H9 (cell line): ENCODE results near the gene LYPLA2. TPM values are rescaled to one million over a fixed set of nuclear protein-coding genes. Genes with fewer than 3 reads are reported as not detected.

ENCODE experiments used
- DNase-seq: peaks from one replicate; pipeline ENCODE4 v3.0.0-alpha.2; 2017
- H2AFZ ChIP-seq: one replicate; pipeline ENCODE4 v1.6.1; 2013; ENCODE audit warnings: mild to moderate bottlenecking, low read length, control low read depth, moderate library complexity
- H2AK5ac ChIP-seq: 2 replicates; pipeline ENCODE4 v1.6.1; 2013; ENCODE audit warnings: low read length, control low read depth, mixed read lengths; ENCODE audit not compliant: insufficient read length
- H2BK120ac ChIP-seq: one replicate; pipeline ENCODE4 v1.6.1; 2013; ENCODE audit warnings: low read depth, mild to moderate bottlenecking, low read length, control low read depth, inconsistent platforms; ENCODE audit not compliant: poor library complexity, severe bottlenecking
- H2BK12ac ChIP-seq: 2 replicates; pipeline ENCODE4 v1.6.1; 2013; ENCODE audit warnings: low read length, control low read depth, mixed read lengths, low read depth; ENCODE audit not compliant: insufficient read length
- H2BK15ac ChIP-seq: 2 replicates; pipeline ENCODE4 v1.6.1; 2013; ENCODE audit warnings: low read depth, low read length, control low read depth
- H2BK20ac ChIP-seq: one replicate; pipeline ENCODE4 v1.6.1; 2013; ENCODE audit warnings: low read depth, mild to moderate bottlenecking, low read length, control low read depth, inconsistent platforms; ENCODE audit not compliant: poor library complexity, severe bottlenecking
- H2BK5ac ChIP-seq: 2 replicates; pipeline ENCODE4 v1.6.1; 2013; ENCODE audit warnings: low read length, control low read depth, mixed read lengths; ENCODE audit not compliant: insufficient read length
- H3K14ac ChIP-seq: 2 replicates; pipeline ENCODE4 v1.6.1; 2013; ENCODE audit warnings: low read length, control low read depth; ENCODE audit not compliant: insufficient read depth
- H3K18ac ChIP-seq: 2 replicates; pipeline ENCODE4 v1.6.1; 2013; ENCODE audit warnings: low read depth, mild to moderate bottlenecking, mixed read lengths, low read length, control low read depth; ENCODE audit not compliant: insufficient read length
- H3K23ac ChIP-seq: 2 replicates; pipeline ENCODE4 v1.6.1; 2013; ENCODE audit warnings: low read length, control low read depth, mixed read lengths, low read depth; ENCODE audit not compliant: insufficient read length
- H3K23me2 ChIP-seq: 2 replicates; pipeline ENCODE4 v1.6.1; 2013; ENCODE audit warnings: low read depth, mild to moderate bottlenecking, mixed read lengths, low read length, control low read depth; ENCODE audit not compliant: insufficient read length, poor library complexity, severe bottlenecking
- H3K27ac ChIP-seq: 2 replicates; pipeline ENCODE4 v1.5.1; 2013; ENCODE audit warnings: low read length, control low read depth, mixed read lengths, low read depth; ENCODE audit not compliant: insufficient read length
- H3K27me3 ChIP-seq: 2 replicates; pipeline ENCODE4 v1.6.1; 2013; ENCODE audit warnings: low read length, control low read depth, inconsistent platforms; ENCODE audit not compliant: insufficient read depth
- H3K4ac ChIP-seq: 2 replicates; pipeline ENCODE4 v1.6.1; 2013; ENCODE audit warnings: low read depth, mild to moderate bottlenecking, control low read depth, inconsistent platforms, low read length, moderate library complexity
- H3K4me1 ChIP-seq: 2 replicates; pipeline ENCODE4 v1.6.1; 2013; ENCODE audit warnings: low read length, control low read depth, inconsistent platforms; ENCODE audit not compliant: insufficient read depth
- H3K4me2 ChIP-seq: 2 replicates; pipeline ENCODE4 v1.6.1; 2013; ENCODE audit warnings: low read length, control low read depth, mixed read lengths; ENCODE audit not compliant: insufficient read length, insufficient read depth
- H3K56ac ChIP-seq: 2 replicates; pipeline ENCODE4 v1.6.1; 2013; ENCODE audit warnings: low read depth, mild to moderate bottlenecking, mixed read lengths, low read length, control low read depth; ENCODE audit not compliant: insufficient read length
- H3K79me1 ChIP-seq: 2 replicates; pipeline ENCODE4 v1.6.1; 2013; ENCODE audit warnings: low read depth, mild to moderate bottlenecking, moderate library complexity, low read length, control low read depth, inconsistent platforms; ENCODE audit not compliant: insufficient read depth, poor library complexity, severe bottlenecking
- H3K79me2 ChIP-seq: 2 replicates; pipeline ENCODE4 v1.6.1; 2013; ENCODE audit warnings: low read length, control low read depth, inconsistent platforms; ENCODE audit not compliant: insufficient read depth
- H3K9ac ChIP-seq: 2 replicates; pipeline ENCODE4 v1.6.1; 2013; ENCODE audit warnings: low read length, control low read depth, mixed read lengths; ENCODE audit not compliant: insufficient read length; ENCODE audit errors: extremely low read depth
- H3K9me3 ChIP-seq: one replicate; pipeline ENCODE4 v1.6.1; 2013; ENCODE audit warnings: low read depth, low read length, inconsistent platforms; ENCODE audit not compliant: control insufficient read depth
- H3T11ph ChIP-seq: one replicate; pipeline ENCODE4 v1.6.1; 2013; ENCODE audit warnings: mild to moderate bottlenecking, low read length, control low read depth, inconsistent platforms
- H4K20me1 ChIP-seq: one replicate; pipeline ENCODE4 v1.6.1; 2013; ENCODE audit not compliant: control insufficient read depth, insufficient read length, insufficient read depth
- H4K5ac ChIP-seq: 2 replicates; pipeline ENCODE4 v1.6.1; 2013; ENCODE audit warnings: low read depth, mild to moderate bottlenecking, mixed read lengths, low read length, control low read depth; ENCODE audit not compliant: insufficient read length
- H4K8ac ChIP-seq: replicated peaks from 2 replicates; pipeline ENCODE4 v1.6.1; 2013; ENCODE audit warnings: low read length, control low read depth, mixed read lengths, low read depth; ENCODE audit not compliant: insufficient read length
- H4K91ac ChIP-seq: 2 replicates; pipeline ENCODE4 v1.6.1; 2013; ENCODE audit warnings: low read depth, mild to moderate bottlenecking, moderate library complexity, mixed read lengths, low read length, control low read depth; ENCODE audit not compliant: insufficient read length
- H3K27ac Mint-ChIP-seq, 3 experiments: 2 replicates in 2 of 3; 3 replicates in 1 of 3; pipeline ENCODE4 v1.8.0; 2020 to 2021; ENCODE audit warnings: mixed read lengths in 3 of 3, mild to moderate bottlenecking in 1 of 3, moderate library complexity in 1 of 3
- H3K27me3 Mint-ChIP-seq: 2 replicates; pipeline ENCODE4 v1.8.0; 2021; ENCODE audit warnings: low read depth, mild to moderate bottlenecking, moderate library complexity, mixed read lengths
- H3K36me3 Mint-ChIP-seq, 3 experiments: 2 replicates in 2 of 3; 3 replicates in 1 of 3; pipeline ENCODE4 v1.8.0; 2020 to 2021; ENCODE audit warnings: low read depth in 3 of 3, mixed read lengths in 3 of 3; ENCODE audit not compliant: insufficient read depth in 1 of 3
- H3K4me1 Mint-ChIP-seq, 2 experiments: 2 replicates each; pipeline ENCODE4 v1.8.0; 2020; ENCODE audit warnings: mixed read lengths in 2 of 2
- H3K4me3 Mint-ChIP-seq, 2 experiments: 2 replicates in 1 of 2; 3 replicates in 1 of 2; pipeline ENCODE4 v1.8.0; 2020 to 2021; ENCODE audit warnings: mild to moderate bottlenecking in 2 of 2, mixed read lengths in 2 of 2, moderate library complexity in 1 of 2
- H3K9me3 Mint-ChIP-seq, 2 experiments: 2 replicates in 1 of 2; 3 replicates in 1 of 2; pipeline ENCODE4 v1.8.0; 2020; ENCODE audit warnings: mild to moderate bottlenecking in 2 of 2, mixed read lengths in 2 of 2, moderate library complexity in 1 of 2
- CTCF ChIP-seq: fragments of 200-600 bp; sonication (generic); conservative IDR thresholded peaks from 3 replicates; pipeline ENCODE4 v1.8.0; 2021; ENCODE audit warnings: antibody characterized with exemption, mild to moderate bottlenecking
- WGBS: extraction: QIAGEN DNeasy Blood & Tissue Kit; methylation state at CpG from one replicate; pipeline ENCODE4 v1.1.7; 2013; ENCODE audit warnings: missing lambda C conversion rate, low lambda C conversion rate, mixed read lengths; ENCODE audit not compliant: insufficient read length; ENCODE audit errors: extremely low coverage; 5-methylcytosine and 5-hydroxymethylcytosine counted together
- total RNA-seq: library from RNA; stranded (reverse); gene quantifications from 2 replicates; pipeline ENCODE4 v1.2.1, GENCODE V29; 2021

Gene LYPLA2
- total RNA-seq, 1 experiment from 2014 or later: 118 TPM

GRCh38 chr1:23798662-23799142 is 7.8 kb downstream of the LYPLA2 start:
- Histone ChIP-seq H3K79me2 (no peaks in the 10 kb centered on the region), H3K27me3 (no peaks in the 10 kb centered on the region), H2AFZ (no peak overlapping the region), H3K56ac (no peak overlapping the region), H3T11ph (no peak overlapping the region), H4K5ac (no peak overlapping the region), H3K4me2 (no peak overlapping the region), H2BK20ac (no peak overlapping the region), H3K23me2 (peaks cover 11% of the 10 kb centered on the region), H4K20me1 (no peaks in the 10 kb centered on the region), H3K14ac (no peak overlapping the region), H3K4me1 (no peaks in the 10 kb centered on the region; the same call in 1 of the 2 replicates), H4K91ac (no peak overlapping the region), H3K23ac (no peak overlapping the region), H3K27ac (no peak overlapping the region), H3K79me1 (no peaks in the 10 kb centered on the region), H2BK15ac (no peak overlapping the region), H2AK5ac (no peak overlapping the region), H2BK12ac (no peak overlapping the region), H3K9me3 (no peaks in the 10 kb centered on the region), H3K9ac (no peak overlapping the region), H2BK120ac (no peak overlapping the region), H3K18ac (no peak overlapping the region), H4K8ac (no peak overlapping the region), H2BK5ac (no peak overlapping the region), H3K4ac (no peak overlapping the region)
- Mint-ChIP-seq H3K36me3 (peaks cover 4 to 37% (median 25%) of the 10 kb centered on the region in 3 experiments; a peak in 5 of 7 replicates), H3K27me3 (peaks cover 8% of the 10 kb centered on the region), H3K9me3 (no peaks in the 10 kb centered on the region), H3K27ac (peak overlapping the region in 1 of 3 experiments; percentile 68; a peak in 1 of 7 replicates), H3K4me3 (peak overlapping the region; percentile 90 to 91; a peak in 4 of 5 replicates), H3K4me1 (peaks cover 9 to 11% of the 10 kb centered on the region in 2 experiments)
- no peak for DNase-seq
- TF ChIP-seq CTCF: peak; percentile 49
- WGBS: no CpG with 5 or more reads among the region's 12 CpGs
